ENCODE results near the gene TMEM217.

Gene TMEM217

GRCh38 chr6:37218061-37218460, 39.9 kb downstream of the TMEM217 start:
- Mint-ChIP-seq H3K9me3 (no peaks in the 10 kb centered on the region), H3K27me3 (no peaks in the 10 kb centered on the region), H3K4me3 (no peak overlapping the region), H3K4me1 (peaks cover 12% of the 10 kb centered on the region), H3K36me3 (ENCODE audit: insufficient read depth) (no peaks in the 10 kb centered on the region), H3K27ac (ENCODE audit: low read depth) (no peak overlapping the region)
- DNase-seq (ENCODE audit: low spot score in 2 of 2) (no peak), ATAC-seq (replicated peaks; ENCODE audit: extremely low read depth, poor library complexity, severe bottlenecking) (no peak)

GRCh38 chr6:37212268-37212667, 45.7 kb downstream of the TMEM217 start:
- Mint-ChIP-seq H3K27me3 (no peaks in the 10 kb centered on the region), H3K4me3 (no peak overlapping the region), H3K36me3 (ENCODE audit: insufficient read depth) (no peaks in the 10 kb centered on the region), H3K9me3 (no peaks in the 10 kb centered on the region), H3K4me1 (peaks cover 24% of the 10 kb centered on the region), H3K27ac (ENCODE audit: low read depth) (no peak overlapping the region)
- DNase-seq (ENCODE audit: low spot score in 2 of 2), result no peak
- no peak for ATAC-seq (replicated peaks; ENCODE audit: extremely low read depth, poor library complexity, severe bottlenecking)

GRCh38 chr6:37210313-37210968, 47.5 kb downstream of the TMEM217 start:
- Mint-ChIP-seq H3K27ac (ENCODE audit: low read depth) (peak overlapping the region; percentile 92), H3K4me3 (no peak overlapping the region), H3K36me3 (ENCODE audit: insufficient read depth) (no peaks in the 10 kb centered on the region), H3K9me3 (no peaks in the 10 kb centered on the region), H3K27me3 (no peaks in the 10 kb centered on the region), H3K4me1 (peaks cover 30% of the 10 kb centered on the region)
- DNase-seq (ENCODE audit: low spot score in 2 of 2) (peak; percentile 68 to 70), ATAC-seq (replicated peaks; ENCODE audit: extremely low read depth, poor library complexity, severe bottlenecking) (peak; percentile 49)

- Mint-ChIP-seq H3K4me1 (peaks cover 30% of the 10 kb centered on the region), H3K27ac (ENCODE audit: low read depth) (peak overlapping the region; percentile 92), H3K9me3 (no peaks in the 10 kb centered on the region), H3K4me3 (peak overlapping the region; percentile 41), H3K27me3 (no peaks in the 10 kb centered on the region), H3K36me3 (ENCODE audit: insufficient read depth) (no peaks in the 10 kb centered on the region)
- ATAC-seq (replicated peaks; ENCODE audit: extremely low read depth, poor library complexity, severe bottlenecking) (peak; percentile 74), DNase-seq (ENCODE audit: low spot score in 2 of 2) (peak in 1 of 2 donors; percentile 39)
These were observed 48.3 kb downstream of the TMEM217 start for GRCh38 chr6:37209461-37210205.

GRCh38 chr6:37208793-37209192, 49.2 kb downstream of the TMEM217 start:
- no peak for ATAC-seq (replicated peaks; ENCODE audit: extremely low read depth, poor library complexity, severe bottlenecking)
- no peak for DNase-seq (ENCODE audit: low spot score in 2 of 2)
- H3K27ac Mint-ChIP-seq (ENCODE audit: low read depth), result no peak overlapping the region
- H3K4me1 Mint-ChIP-seq, result peaks cover 36% of the 10 kb centered on the region
- no peaks in the 10 kb centered on the region for H3K9me3 Mint-ChIP-seq
- no peaks in the 10 kb centered on the region for H3K36me3 Mint-ChIP-seq (ENCODE audit: insufficient read depth)
- H3K27me3 Mint-ChIP-seq, result no peaks in the 10 kb centered on the region
- no peak overlapping the region for H3K4me3 Mint-ChIP-seq

- peaks cover 2% of the 10 kb centered on the region for H3K36me3 Mint-ChIP-seq (ENCODE audit: insufficient read depth)
- DNase-seq (ENCODE audit: low spot score in 2 of 2) (peak; percentile 83 to 88), ATAC-seq (replicated peaks; ENCODE audit: extremely low read depth, poor library complexity, severe bottlenecking) (peak; percentile 70)
- peaks cover 43% of the 10 kb centered on the region for H3K4me1 Mint-ChIP-seq
- peak overlapping the region; percentile 64 for H3K27ac Mint-ChIP-seq (ENCODE audit: low read depth)
- H3K4me3 Mint-ChIP-seq, result no peak overlapping the region
- no peaks in the 10 kb centered on the region for H3K27me3 Mint-ChIP-seq
- H3K9me3 Mint-ChIP-seq, result no peaks in the 10 kb centered on the region
These were observed 50.0 kb downstream of the TMEM217 start for GRCh38 chr6:37207903-37208456.

- peaks cover 4% of the 10 kb centered on the region for H3K36me3 Mint-ChIP-seq (ENCODE audit: insufficient read depth)
- ATAC-seq (replicated peaks; ENCODE audit: extremely low read depth, poor library complexity, severe bottlenecking) (no peak), DNase-seq (ENCODE audit: low spot score in 2 of 2) (no peak)
- peak overlapping the region; percentile 26 for H3K27ac Mint-ChIP-seq (ENCODE audit: low read depth)
- no peak overlapping the region for H3K4me3 Mint-ChIP-seq
- no peaks in the 10 kb centered on the region for H3K9me3 Mint-ChIP-seq
- no peaks in the 10 kb centered on the region for H3K27me3 Mint-ChIP-seq
- peaks cover 56% of the 10 kb centered on the region for H3K4me1 Mint-ChIP-seq
These were observed 51.3 kb downstream of the TMEM217 start for GRCh38 chr6:37206622-37207021.

- no peak for DNase-seq (ENCODE audit: low spot score in 2 of 2)
- peaks cover 58% of the 10 kb centered on the region for H3K4me1 Mint-ChIP-seq
- peak overlapping the region; percentile 72 for H3K27ac Mint-ChIP-seq (ENCODE audit: low read depth)
- ATAC-seq (replicated peaks; ENCODE audit: extremely low read depth, poor library complexity, severe bottlenecking), result no peak
- H3K27me3 Mint-ChIP-seq, result no peaks in the 10 kb centered on the region
- no peak overlapping the region for H3K4me3 Mint-ChIP-seq
- H3K9me3 Mint-ChIP-seq, result no peaks in the 10 kb centered on the region
- H3K36me3 Mint-ChIP-seq (ENCODE audit: insufficient read depth), result peaks cover 4% of the 10 kb centered on the region
These were observed 52.0 kb downstream of the TMEM217 start for GRCh38 chr6:37205997-37206340.

- Mint-ChIP-seq H3K36me3 (ENCODE audit: insufficient read depth) (peaks cover 4% of the 10 kb centered on the region), H3K9me3 (no peaks in the 10 kb centered on the region), H3K4me1 (peaks cover 60% of the 10 kb centered on the region), H3K4me3 (no peak overlapping the region), H3K27ac (ENCODE audit: low read depth) (peak overlapping the region; percentile 72), H3K27me3 (no peaks in the 10 kb centered on the region)
- DNase-seq (ENCODE audit: low spot score in 2 of 2) (no peak), ATAC-seq (replicated peaks; ENCODE audit: extremely low read depth, poor library complexity, severe bottlenecking) (no peak)
These were observed 52.6 kb downstream of the TMEM217 start for GRCh38 chr6:37205175-37205996.

GRCh38 chr6:37204014-37204751, 53.8 kb downstream of the TMEM217 start:
- Mint-ChIP-seq H3K36me3 (ENCODE audit: insufficient read depth) (peaks cover 4% of the 10 kb centered on the region), H3K27me3 (no peaks in the 10 kb centered on the region), H3K4me1 (peaks cover 52% of the 10 kb centered on the region), H3K9me3 (no peaks in the 10 kb centered on the region), H3K27ac (ENCODE audit: low read depth) (peak overlapping the region; percentile 1), H3K4me3 (no peak overlapping the region)
- no peak for ATAC-seq (replicated peaks; ENCODE audit: extremely low read depth, poor library complexity, severe bottlenecking)
- DNase-seq (ENCODE audit: low spot score in 2 of 2), result no peak

- Mint-ChIP-seq H3K9me3 (no peaks in the 10 kb centered on the region), H3K27ac (ENCODE audit: low read depth) (peak overlapping the region; percentile 92), H3K27me3 (no peaks in the 10 kb centered on the region), H3K4me1 (peaks cover 46% of the 10 kb centered on the region), H3K36me3 (ENCODE audit: insufficient read depth) (peaks cover 4% of the 10 kb centered on the region), H3K4me3 (peak overlapping the region; percentile 69)
- ATAC-seq (replicated peaks; ENCODE audit: extremely low read depth, poor library complexity, severe bottlenecking) (peak; percentile 63), DNase-seq (ENCODE audit: low spot score in 2 of 2) (no peak)
These were observed 55.0 kb downstream of the TMEM217 start for GRCh38 chr6:37202788-37203491.
